GM12873 (cell line): Measurements from ENCODE around the gene GNAZ.

ENCODE experiments used
- CTCF ChIP-seq: IDR thresholded peaks from 2 replicates; pipeline ENCODE4 v1.5.1; 2012; ENCODE audit warnings: low read depth, mild to moderate bottlenecking, moderate library complexity, low read length, control low read depth; ENCODE audit not compliant: insufficient read depth; ENCODE audit errors: missing control alignments

Gene GNAZ

GRCh38 chr22:23085785-23086184 is 15.5 kb downstream of the GNAZ start:
- TF ChIP-seq CTCF: no peak

GRCh38 chr22:23086263-23086662 is 15.9 kb downstream of the GNAZ start:
- TF ChIP-seq CTCF: no peak

GRCh38 chr22:23086787-23087186 is 16.5 kb downstream of the GNAZ start:
- no peak for TF ChIP-seq CTCF

- TF ChIP-seq CTCF: no peak
Observed at GRCh38 chr22:23088199-23088604, 17.9 kb downstream of the GNAZ start.

GRCh38 chr22:23089010-23089409 is 18.7 kb downstream of the GNAZ start:
- no peak for TF ChIP-seq CTCF

GRCh38 chr22:23089633-23090456 is 19.5 kb downstream of the GNAZ start:
- no peak for TF ChIP-seq CTCF

- no peak for TF ChIP-seq CTCF
Observed at GRCh38 chr22:23090457-23090835, 20.1 kb downstream of the GNAZ start.

GRCh38 chr22:23091760-23092159 is 21.4 kb downstream of the GNAZ start:
- TF ChIP-seq CTCF: no peak
